ENCODE data around the gene TGFBR3L. TPM values are rescaled to one million over a fixed set of nuclear protein-coding genes. Genes with fewer than 3 reads are reported as not detected.
A peak's percentile ranks its signal among the peaks of the same experiment; 100 is the strongest.
"Not testable (repeated sequence)": the region's sequence is repeated elsewhere in the genome, so short reads cannot be mapped to it uniquely, and the experiment has no call there.

TGFBR3L gene
- total RNA-seq, 4 donors from 2014 or later, result 2.2 to 8.3 (median 6.1) TPM

DNA sequence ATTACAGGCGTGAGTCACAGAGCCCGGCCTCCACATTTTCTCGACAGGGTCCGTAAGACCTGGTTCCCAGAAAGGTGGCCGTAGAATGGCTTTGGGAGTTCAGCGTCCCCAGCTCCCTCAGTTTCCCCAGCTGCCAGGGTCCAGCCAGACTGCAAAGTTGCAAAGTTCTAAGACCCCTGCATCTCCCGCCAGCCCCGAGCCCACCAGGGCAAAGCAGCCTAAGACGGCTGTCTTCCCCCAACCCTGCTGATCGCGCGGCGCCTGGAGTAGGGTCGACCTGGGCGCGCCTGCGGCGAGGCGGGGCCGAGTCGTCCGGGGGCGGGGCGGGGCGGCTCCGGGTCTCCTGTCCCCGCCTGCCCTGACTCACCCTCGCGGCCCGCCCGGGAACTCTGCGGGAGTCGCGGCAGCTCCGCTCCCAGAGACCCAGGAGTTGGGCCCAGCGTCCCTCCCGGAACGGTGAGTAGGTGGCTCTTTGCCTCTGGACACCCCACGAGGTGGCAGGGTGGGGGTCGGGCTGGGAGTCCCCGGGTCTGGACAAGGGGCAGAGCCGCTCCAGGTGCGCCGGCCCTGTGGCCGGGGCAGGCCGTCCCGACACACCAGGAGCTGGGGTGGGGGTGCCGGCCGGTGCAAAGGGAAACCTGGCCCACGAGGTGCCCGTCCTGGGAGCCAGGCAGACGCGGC lies 26.3 kb upstream of the TGFBR3L start, which contains the start of gene LRRC8E:
TSS of gene LRRC8E (plus strand) at position 366 of the 681 bp plus-strand sequence. CDS start 7,094 bp downstream, outside the sequence.
- TF ChIP-seq EP300 (IDR thresholded peaks at IDR 0.05), result no peak
- TF ChIP-seq POLR2AphosphoS5 (IDR thresholded peaks at IDR 0.05), result no peak
- TF ChIP-seq CTCF (IDR thresholded peaks at IDR 0.05), result no peak
- no peak for TF ChIP-seq POLR2A (IDR thresholded peaks at IDR 0.05; ENCODE audit: low read depth)
- DNase-seq (ENCODE audit: extremely low spot score), result no peak
- Histone ChIP-seq H3K4me3 (peak within 1 kb of the TSS; percentile 36 to 55 (median 42)), H3K36me3 (no peaks in the 10 kb centered on the region), H3K27ac (replicated peaks in 1 of 4) (no peak within 1 kb of the TSS), H3K4me1 (peaks cover 5 to 8% (median 7%) of the 10 kb centered on the region in 4 donors), H3K27me3 (peaks cover 0 to 46% (median 10%) of the 10 kb centered on the region in 4 donors), H3K9me3 (no peaks in the 10 kb centered on the region)
- 32% methylated on average over 20 of the region's 53 CpGs for WGBS
- intact Hi-C loops (cut with DNase I), result no loop called here

GRCh38 chr19:7888826-7889217 lies 25.8 kb upstream of the TGFBR3L start:
- peaks cover 0 to 51% (median 11%) of the 10 kb centered on the region in 4 donors for H3K27me3 ChIP-seq
- peak overlapping the region; percentile 36 to 55 (median 42) for H3K4me3 ChIP-seq
- peaks cover 5 to 8% (median 7%) of the 10 kb centered on the region in 4 donors for H3K4me1 ChIP-seq
- TF ChIP-seq EP300 (IDR thresholded peaks at IDR 0.05), result no peak
- TF ChIP-seq POLR2A (IDR thresholded peaks at IDR 0.05; ENCODE audit: low read depth), result no peak
- TF ChIP-seq CTCF (IDR thresholded peaks at IDR 0.05), result no peak
- TF ChIP-seq POLR2AphosphoS5 (IDR thresholded peaks at IDR 0.05), result no peak
- intact Hi-C loops (cut with DNase I), result no loop called here
- no peaks in the 10 kb centered on the region for H3K9me3 ChIP-seq
- DNase-seq (ENCODE audit: extremely low spot score), result no peak
- H3K36me3 ChIP-seq, result no peaks in the 10 kb centered on the region
- no peak overlapping the region for H3K27ac ChIP-seq (replicated peaks in 1 of 4)
- 100% methylated on average over 2 of the region's 8 CpGs for WGBS

DNA sequence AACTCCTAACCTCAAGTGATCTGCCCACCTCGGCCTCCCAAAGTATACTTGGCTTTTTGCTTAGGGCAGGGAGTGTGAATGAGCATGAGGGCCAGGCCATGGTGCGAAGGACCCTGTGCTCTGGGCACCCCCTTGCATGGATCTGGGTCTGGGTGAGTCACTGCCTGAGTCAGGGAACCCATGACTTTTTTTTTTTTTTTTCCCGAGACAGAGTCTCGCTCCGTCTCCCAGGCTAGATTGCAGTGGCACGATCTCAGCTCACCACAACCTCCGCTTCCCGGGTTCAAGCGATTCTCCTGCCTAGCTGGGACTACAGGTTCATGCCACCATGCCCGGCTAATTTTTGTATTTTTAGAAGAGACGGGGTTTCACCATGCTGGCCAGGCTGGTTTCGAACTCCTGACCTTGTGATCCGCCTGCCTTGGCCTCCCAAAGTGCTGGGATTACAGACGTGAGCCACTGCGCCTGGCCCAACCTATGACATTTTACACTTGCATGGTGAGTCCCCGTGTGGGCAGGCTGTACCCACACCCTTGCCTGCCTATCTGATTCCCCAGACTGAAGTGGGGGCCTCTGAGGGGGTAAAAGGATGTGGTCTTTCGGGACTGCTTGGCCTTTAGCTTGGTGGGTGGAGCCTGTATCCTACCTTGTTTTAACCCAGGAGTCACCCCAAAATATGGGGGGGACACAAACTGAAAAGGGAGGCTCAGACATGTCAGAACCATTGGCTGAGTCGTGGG lies 21.1 kb upstream of the TGFBR3L start:
- H3K4me1 ChIP-seq; H3K9me3 ChIP-seq; DNase-seq (ENCODE audit: extremely low spot score); H3K36me3 ChIP-seq; H3K27ac ChIP-seq (replicated peaks in 1 of 4); H3K4me3 ChIP-seq; intact Hi-C loops (cut with DNase I): not testable (repeated sequence)
- WGBS, result 79% methylated on average over 18 of the region's 18 CpGs
- peaks cover 0 to 53% (median 7%) of the 10 kb centered on the region in 4 donors for H3K27me3 ChIP-seq

DNA sequence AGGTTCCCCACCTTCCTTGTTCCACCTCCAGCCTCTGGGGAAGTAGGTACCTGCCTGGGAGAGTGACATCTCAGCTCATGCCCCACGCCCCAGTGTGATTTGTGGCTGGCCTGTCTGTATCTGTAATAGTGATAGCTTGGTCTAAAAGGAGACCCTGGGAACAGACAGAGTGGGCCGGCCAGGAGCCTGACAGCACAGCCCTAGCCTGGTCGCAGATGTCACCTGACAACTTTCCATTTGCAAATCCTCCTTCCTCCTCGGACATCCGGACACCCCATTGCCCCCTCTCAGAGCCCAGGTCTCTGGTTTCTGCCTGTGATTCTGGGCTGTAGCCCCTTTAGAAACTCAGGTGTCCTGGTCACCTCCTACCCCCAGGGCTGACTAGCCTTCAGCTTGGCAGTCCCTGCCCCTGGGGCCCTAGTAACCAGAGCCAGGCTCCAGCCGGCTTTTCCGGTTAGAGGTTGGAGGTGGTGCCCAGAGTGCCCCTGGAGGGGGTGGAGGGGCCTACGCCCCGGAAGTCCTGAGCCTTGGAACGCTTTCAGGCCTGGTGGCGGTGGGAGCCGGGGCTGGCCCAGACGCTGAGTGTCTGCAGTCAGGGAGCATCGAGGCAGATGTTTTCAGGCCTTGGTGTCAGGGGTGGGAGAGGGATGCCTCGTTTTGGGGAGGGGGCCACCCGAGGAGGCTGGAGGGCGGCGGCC lies 19.9 kb upstream of the TGFBR3L start:
- Histone ChIP-seq H3K27me3 (peaks cover 0 to 49% (median 4%) of the 10 kb centered on the region in 4 donors), H3K36me3 (no peaks in the 10 kb centered on the region), H3K27ac (replicated peaks in 1 of 4) (no peak overlapping the region), H3K4me1 (no peaks in the 10 kb centered on the region), H3K9me3 (no peaks in the 10 kb centered on the region), H3K4me3 (no peak overlapping the region)
- 63% methylated on average over 8 of the region's 18 CpGs for WGBS
- intact Hi-C loops (cut with DNase I), result loop anchor here (5.0 kb wide), 1 partner anchor 32 kb away; no protein-coding TSS in a partner anchor
- no peak for DNase-seq (ENCODE audit: extremely low spot score)
- TF ChIP-seq EP300 (IDR thresholded peaks at IDR 0.05) (no peak), POLR2AphosphoS5 (IDR thresholded peaks at IDR 0.05) (no peak), POLR2A (IDR thresholded peaks at IDR 0.05; ENCODE audit: low read depth) (no peak), CTCF (IDR thresholded peaks at IDR 0.05) (no peak)

GRCh38 chr19:7895565-7895964 lies 19.1 kb upstream of the TGFBR3L start:
- intact Hi-C loops (cut with DNase I), result loop anchor here (5.0 kb wide), 1 partner anchor 33 kb away; no protein-coding TSS in a partner anchor
- no peaks in the 10 kb centered on the region for H3K9me3 ChIP-seq
- H3K4me1 ChIP-seq, result no peaks in the 10 kb centered on the region
- no peak overlapping the region for H3K27ac ChIP-seq (replicated peaks in 1 of 4)
- no peak for DNase-seq (ENCODE audit: extremely low spot score)
- no peak overlapping the region for H3K4me3 ChIP-seq
- no peaks in the 10 kb centered on the region for H3K36me3 ChIP-seq
- TF ChIP-seq EP300 (IDR thresholded peaks at IDR 0.05) (no peak), POLR2A (IDR thresholded peaks at IDR 0.05; ENCODE audit: low read depth) (no peak), POLR2AphosphoS5 (IDR thresholded peaks at IDR 0.05) (no peak), CTCF (IDR thresholded peaks at IDR 0.05) (no peak)
- 88% methylated on average over 6 of the region's 13 CpGs for WGBS
- peaks cover 0 to 47% (median 4%) of the 10 kb centered on the region in 4 donors for H3K27me3 ChIP-seq

Data from esophagus muscularis mucosa (tissue), 4 donors.